GM18520 (cell line): ENCODE data around the gene METTL2B.

Experiments
- ATAC-seq: cut with Tn5 transposase; IDR thresholded peaks from one replicate; pipeline ENCODE4 v1.9.1; 2021; ENCODE audit not compliant: unreplicated experiment

The METTL2B gene

GRCh38 chr7:128476402-128477335 is at the start of gene METTL2B:
TSS of gene METTL2B (plus strand) at chr7:128476748. CDS start at chr7:128476766, 18 bp downstream.
- ATAC-seq, result peak; percentile 85

- ATAC-seq, result no peak
These were observed 49.2 kb upstream of the METTL2B start for GRCh38 chr7:128427289-128427891.

- no peak for ATAC-seq
These were observed 46.3 kb upstream of the METTL2B start for GRCh38 chr7:128430207-128430606.

GRCh38 chr7:128431221-128431620 is 45.3 kb upstream of the METTL2B start:
- ATAC-seq, result no peak

GRCh38 chr7:128431754-128432153 is 44.8 kb upstream of the METTL2B start:
- ATAC-seq, result no peak

- ATAC-seq, result no peak
These were observed 41.9 kb upstream of the METTL2B start for GRCh38 chr7:128434413-128435326.

GRCh38 chr7:128435327-128435686 is 41.2 kb upstream of the METTL2B start:
- ATAC-seq, result no peak

GRCh38 chr7:128437426-128438332 is 38.9 kb upstream of the METTL2B start:
- no peak for ATAC-seq

- no peak for ATAC-seq
These were observed 34.2 kb upstream of the METTL2B start for GRCh38 chr7:128442356-128442755.

GRCh38 chr7:128443831-128444600 is 32.5 kb upstream of the METTL2B start:
- ATAC-seq, result no peak

- no peak for ATAC-seq
These were observed 30.2 kb upstream of the METTL2B start for GRCh38 chr7:128446306-128446705.

GRCh38 chr7:128447941-128448564 is 28.5 kb upstream of the METTL2B start:
- no peak for ATAC-seq

GRCh38 chr7:128448751-128449302 is 27.7 kb upstream of the METTL2B start:
- no peak for ATAC-seq

- ATAC-seq, result no peak
These were observed 26.1 kb upstream of the METTL2B start for GRCh38 chr7:128450409-128450808.

GRCh38 chr7:128450913-128451312 is 25.6 kb upstream of the METTL2B start:
- ATAC-seq, result no peak

GRCh38 chr7:128452552-128452951 is 24.0 kb upstream of the METTL2B start:
- no peak for ATAC-seq

GRCh38 chr7:128453836-128454804 is 22.4 kb upstream of the METTL2B start:
- no peak for ATAC-seq
